ENCODE data around the gene B3GNT7.

The B3GNT7 gene

DNA sequence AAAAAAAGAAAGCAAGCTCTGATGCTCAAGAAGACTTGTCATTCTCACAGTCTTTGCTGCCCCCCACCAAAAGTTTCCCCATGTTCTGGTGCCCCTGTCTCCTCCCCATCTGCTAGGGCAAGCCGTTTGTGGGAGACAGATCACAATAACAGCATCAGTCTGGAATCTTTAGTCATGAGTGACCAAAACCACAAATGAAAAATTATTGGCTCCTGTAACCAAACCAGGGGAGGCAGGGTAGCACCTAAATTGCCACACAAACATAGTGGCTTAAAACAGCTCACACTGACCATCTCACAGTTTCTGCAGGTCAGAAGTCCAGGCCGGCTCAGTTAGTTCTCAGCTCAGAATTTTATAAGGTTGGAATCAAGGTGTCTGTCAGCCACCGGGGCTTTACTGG lies 9.1 kb upstream of the B3GNT7 start:
- H3K9me3 Mint-ChIP-seq, result peaks cover 10% of the 10 kb centered on the region

DNA sequence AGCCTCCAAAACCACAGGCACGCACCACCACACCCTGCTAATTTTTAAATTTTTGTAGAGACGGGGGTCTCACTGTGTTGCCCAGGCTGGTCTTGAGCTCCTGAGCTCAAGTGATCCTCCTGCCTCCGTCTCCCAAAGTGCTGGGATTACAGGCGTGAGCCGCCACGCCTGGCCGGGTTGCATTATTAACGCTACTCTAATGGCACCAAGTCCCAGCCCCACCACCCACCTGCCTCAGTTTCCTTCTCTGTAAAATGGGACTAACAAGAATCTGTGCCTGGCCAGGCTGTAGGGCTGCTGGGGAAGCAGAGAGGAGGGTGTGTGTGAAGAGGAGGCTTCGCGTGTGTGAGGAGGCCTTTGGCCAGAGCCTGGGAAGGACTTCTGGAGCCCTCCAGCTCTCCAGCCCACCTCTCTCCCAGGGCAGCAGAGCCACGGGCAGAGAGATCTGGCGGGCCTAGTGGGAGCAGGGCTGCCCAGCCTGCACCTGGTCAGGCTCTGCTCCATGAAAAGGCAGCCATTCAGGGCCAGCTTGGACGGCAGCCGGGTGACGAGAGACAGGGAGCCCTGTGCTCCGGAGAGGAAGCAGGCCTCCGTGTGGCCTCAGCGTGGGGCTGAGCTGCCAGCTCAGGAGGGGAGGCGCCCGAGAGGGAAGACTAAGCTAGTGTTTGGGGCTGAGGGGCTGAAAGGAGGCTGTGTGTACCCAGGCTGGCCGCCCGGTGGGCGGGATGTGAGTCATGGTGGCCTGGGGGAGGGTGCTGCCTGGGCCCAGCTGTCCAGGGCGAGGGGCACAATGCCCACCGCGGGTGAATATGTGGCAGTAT lies 7.4 kb upstream of the B3GNT7 start:
- H3K4me1 Mint-ChIP-seq, result no peaks in the 10 kb centered on the region
- peaks cover 10% of the 10 kb centered on the region for H3K9me3 Mint-ChIP-seq
- H3K36me3 Mint-ChIP-seq, result peaks cover 3% of the 10 kb centered on the region
- no peak overlapping the region for H3K27ac Mint-ChIP-seq
- H3K4me3 Mint-ChIP-seq, result no peak overlapping the region
- CTCF ChIA-PET, result no interaction called here
- peaks cover 36% of the 10 kb centered on the region for H3K27me3 Mint-ChIP-seq
- no peak for DNase-seq

More for the DNA sequence above, 9.1 kb upstream of the B3GNT7 start:
- H3K27ac Mint-ChIP-seq, result no peak overlapping the region
- no peak for DNase-seq
- peaks cover 28% of the 10 kb centered on the region for H3K27me3 Mint-ChIP-seq
- peaks cover 3% of the 10 kb centered on the region for H3K36me3 Mint-ChIP-seq
- no peak overlapping the region for H3K4me3 Mint-ChIP-seq
- CTCF ChIA-PET, result interaction anchor here (1.0 kb wide), 1 partner anchor 282 kb away, joined by 3 read pairs; no protein-coding TSS in a partner anchor
- no peaks in the 10 kb centered on the region for H3K4me1 Mint-ChIP-seq

DNA sequence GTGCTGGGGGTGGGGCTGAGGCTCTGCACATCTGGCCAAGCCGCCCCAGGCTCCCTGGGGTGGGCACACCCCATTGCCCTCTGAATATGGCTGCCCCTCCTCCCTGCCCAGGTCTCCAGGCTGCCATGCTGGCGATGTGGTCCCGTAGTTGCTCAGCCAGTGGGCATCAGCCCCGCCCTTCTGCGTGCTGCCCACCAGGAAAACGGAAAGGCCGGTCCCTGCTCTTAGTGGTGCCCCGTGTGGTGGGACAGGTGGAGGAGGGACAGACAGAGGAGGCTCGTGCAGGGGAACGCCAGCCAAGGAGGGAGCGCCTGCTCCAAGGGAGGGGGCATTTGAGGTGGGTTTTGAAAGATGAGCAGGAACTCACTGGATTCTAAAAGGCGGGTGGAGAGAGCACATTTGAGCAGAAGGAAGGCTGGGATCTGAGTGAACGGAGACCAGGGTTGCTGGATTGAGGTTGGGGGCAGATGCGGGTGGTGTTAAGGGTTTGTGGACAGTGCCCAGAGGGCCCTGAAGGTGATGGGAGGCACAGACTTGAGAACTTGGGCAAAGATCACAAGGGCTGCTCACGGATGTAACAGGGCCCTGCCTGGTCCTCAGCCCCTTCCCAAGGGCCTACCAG lies 6.7 kb upstream of the B3GNT7 start:
- DNase-seq, result no peak
- Mint-ChIP-seq H3K36me3 (peaks cover 3% of the 10 kb centered on the region), H3K27me3 (peaks cover 43% of the 10 kb centered on the region), H3K9me3 (peaks cover 10% of the 10 kb centered on the region), H3K27ac (no peak overlapping the region), H3K4me1 (peaks cover 7% of the 10 kb centered on the region), H3K4me3 (no peak overlapping the region)
- CTCF ChIA-PET, result interaction anchor here (0.9 kb wide), 1 partner anchor 17 kb away, joined by 3 read pairs; no protein-coding TSS in a partner anchor

DNA sequence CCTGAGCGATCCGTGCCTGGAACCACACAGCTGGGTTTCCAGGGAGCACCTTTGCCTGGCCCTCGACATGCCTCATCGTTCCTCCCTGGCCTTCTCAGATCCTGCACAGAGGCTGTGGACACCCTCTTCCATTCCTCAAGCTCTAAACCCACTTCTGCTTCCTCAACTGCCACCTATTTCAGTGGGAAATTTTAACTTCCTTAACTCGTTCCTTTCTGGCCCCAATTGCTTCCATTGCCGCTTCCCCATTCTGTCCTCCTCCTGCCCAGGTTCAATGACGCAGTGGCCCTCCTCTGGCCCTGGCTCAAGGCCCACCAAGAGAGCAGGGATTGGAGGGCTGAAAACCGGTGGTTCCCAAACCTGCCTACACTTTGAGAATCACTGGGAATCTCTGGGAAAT lies 4.8 kb upstream of the B3GNT7 start:
- H3K9me3 Mint-ChIP-seq, result peaks cover 4% of the 10 kb centered on the region
- peaks cover 13% of the 10 kb centered on the region for H3K4me1 Mint-ChIP-seq
- CTCF ChIA-PET, result no interaction called here
- no peak overlapping the region for H3K27ac Mint-ChIP-seq
- peaks cover 59% of the 10 kb centered on the region for H3K27me3 Mint-ChIP-seq
- no peak overlapping the region for H3K4me3 Mint-ChIP-seq
- H3K36me3 Mint-ChIP-seq, result no peaks in the 10 kb centered on the region
- DNase-seq, result no peak

DNA sequence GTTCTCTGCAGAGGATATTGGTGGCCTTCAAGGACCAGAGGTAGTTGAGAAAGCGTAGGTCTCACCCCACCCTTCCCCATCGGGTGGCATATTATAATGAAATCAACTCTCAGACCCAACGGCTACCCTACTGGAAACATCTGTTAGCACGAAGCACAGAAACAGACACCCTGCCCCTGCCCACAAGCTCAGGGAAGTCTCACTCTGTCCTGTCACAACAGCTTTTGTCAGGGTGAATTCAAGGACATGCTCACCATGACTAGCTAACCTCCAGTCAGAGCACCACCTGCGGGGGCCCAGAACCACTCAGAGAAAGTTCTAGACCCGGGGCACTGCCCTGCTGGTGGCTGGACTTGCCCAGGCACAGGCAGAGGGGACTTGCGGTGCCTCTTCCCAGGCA lies 3.5 kb upstream of the B3GNT7 start:
- Mint-ChIP-seq H3K27me3 (peaks cover 60% of the 10 kb centered on the region), H3K4me1 (peaks cover 15% of the 10 kb centered on the region), H3K9me3 (no peaks in the 10 kb centered on the region), H3K4me3 (no peak overlapping the region), H3K27ac (peak overlapping the region; percentile 67), H3K36me3 (no peaks in the 10 kb centered on the region)
- CTCF ChIA-PET, result no interaction called here
- no peak for DNase-seq

DNA sequence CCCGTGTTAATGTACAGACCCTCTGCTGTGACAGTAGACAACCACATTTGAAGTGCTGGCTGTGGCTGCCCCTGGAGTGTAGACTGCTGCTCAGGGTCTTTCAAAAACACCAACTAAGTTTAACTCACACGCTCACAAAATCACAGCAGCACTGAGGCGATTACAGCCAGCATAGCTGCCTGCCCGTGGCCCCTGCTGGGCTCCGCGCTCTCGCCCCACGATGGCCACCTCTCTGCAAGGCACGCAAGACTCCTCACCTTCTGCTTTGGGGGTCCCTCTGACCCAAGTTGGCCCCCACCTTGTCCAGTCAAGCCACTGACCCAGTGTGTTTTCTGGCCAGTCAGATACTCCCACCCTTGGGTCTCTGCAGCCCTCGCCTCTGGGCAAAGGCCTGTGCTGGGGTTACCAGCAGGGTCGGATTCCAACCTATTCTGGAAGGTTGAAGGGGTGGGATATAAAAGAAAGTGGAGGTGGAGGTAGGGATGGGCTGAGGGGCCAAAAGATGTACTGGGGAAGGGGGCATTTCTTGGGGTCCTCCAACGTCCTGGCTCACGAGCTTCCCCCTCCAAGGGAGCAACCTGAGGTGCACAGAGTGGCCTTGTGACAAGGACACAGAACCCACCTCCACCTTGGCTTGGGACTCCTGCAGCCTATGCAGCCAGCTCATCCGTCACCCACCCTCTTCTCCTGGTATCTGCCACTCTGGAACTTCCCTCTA lies 2.9 kb upstream of the B3GNT7 start:
- DNase-seq, result no peak
- no peak overlapping the region for H3K4me3 Mint-ChIP-seq
- H3K27ac Mint-ChIP-seq, result no peak overlapping the region
- H3K9me3 Mint-ChIP-seq, result no peaks in the 10 kb centered on the region
- peaks cover 15% of the 10 kb centered on the region for H3K4me1 Mint-ChIP-seq
- H3K36me3 Mint-ChIP-seq, result no peaks in the 10 kb centered on the region
- CTCF ChIA-PET, result interaction anchor here (0.9 to 1.3 kb wide), 2 partner anchors 13 to 16 kb away, joined by 3 to 4 read pairs; no protein-coding TSS in a partner anchor
- peaks cover 66% of the 10 kb centered on the region for H3K27me3 Mint-ChIP-seq

DNA sequence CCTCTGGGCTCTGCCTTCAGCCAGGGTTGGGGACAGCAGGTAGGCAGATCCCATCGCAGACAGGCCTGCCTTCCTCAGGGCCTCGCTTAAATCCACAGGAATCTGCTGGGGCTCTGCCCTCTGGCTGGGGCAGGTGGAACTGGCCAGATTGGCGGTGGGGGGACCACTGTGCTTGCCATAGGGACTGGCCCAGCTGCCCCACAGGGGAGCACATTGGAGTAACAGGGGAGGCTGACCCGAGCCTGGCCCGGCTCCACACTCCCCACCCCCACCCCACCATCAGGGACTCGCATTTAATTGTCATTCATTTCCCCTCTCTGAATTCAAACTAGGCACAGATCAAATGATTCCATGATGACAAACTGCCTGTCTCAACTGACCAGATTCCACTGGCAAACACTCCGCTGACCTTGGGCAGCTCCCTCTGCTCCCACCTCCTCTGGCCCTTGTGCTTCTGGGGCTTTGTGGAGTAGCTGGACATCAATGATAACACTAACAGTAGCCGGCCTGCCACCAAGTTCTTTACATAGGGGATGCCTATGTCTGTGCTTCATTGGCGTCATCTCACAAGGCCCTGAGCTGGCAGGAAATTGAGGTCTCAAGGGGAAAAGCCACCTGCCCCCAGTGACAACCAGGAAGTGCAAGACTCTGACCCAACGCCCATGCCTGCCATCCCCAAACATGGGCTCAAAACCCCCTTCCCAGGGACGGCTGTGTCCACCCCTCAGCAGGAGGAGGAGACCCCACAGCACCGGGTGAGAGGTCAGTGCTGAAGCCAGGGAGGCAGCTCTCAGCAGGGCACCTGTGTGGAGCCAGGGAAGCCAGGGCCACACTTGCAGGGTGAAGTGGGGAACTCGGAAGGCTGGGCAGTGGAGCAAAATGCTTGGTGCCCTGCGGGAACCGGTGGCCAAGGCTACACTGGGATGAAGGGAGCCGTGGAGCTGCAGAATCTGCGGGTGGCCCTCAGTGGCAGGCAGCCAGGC lies 2.1 kb upstream of the B3GNT7 start:
- Mint-ChIP-seq H3K9me3 (no peaks in the 10 kb centered on the region), H3K27me3 (peaks cover 69% of the 10 kb centered on the region), H3K4me1 (peaks cover 15% of the 10 kb centered on the region), H3K4me3 (no peak overlapping the region), H3K36me3 (no peaks in the 10 kb centered on the region), H3K27ac (peak overlapping the region; percentile 59)
- peak; percentile 43 for DNase-seq
- CTCF ChIA-PET, result interaction anchor here (0.9 to 1.3 kb wide), 4 partner anchors 12 to 166 kb away, joined by 3 to 6 read pairs (median 4); no protein-coding TSS in a partner anchor

DNA sequence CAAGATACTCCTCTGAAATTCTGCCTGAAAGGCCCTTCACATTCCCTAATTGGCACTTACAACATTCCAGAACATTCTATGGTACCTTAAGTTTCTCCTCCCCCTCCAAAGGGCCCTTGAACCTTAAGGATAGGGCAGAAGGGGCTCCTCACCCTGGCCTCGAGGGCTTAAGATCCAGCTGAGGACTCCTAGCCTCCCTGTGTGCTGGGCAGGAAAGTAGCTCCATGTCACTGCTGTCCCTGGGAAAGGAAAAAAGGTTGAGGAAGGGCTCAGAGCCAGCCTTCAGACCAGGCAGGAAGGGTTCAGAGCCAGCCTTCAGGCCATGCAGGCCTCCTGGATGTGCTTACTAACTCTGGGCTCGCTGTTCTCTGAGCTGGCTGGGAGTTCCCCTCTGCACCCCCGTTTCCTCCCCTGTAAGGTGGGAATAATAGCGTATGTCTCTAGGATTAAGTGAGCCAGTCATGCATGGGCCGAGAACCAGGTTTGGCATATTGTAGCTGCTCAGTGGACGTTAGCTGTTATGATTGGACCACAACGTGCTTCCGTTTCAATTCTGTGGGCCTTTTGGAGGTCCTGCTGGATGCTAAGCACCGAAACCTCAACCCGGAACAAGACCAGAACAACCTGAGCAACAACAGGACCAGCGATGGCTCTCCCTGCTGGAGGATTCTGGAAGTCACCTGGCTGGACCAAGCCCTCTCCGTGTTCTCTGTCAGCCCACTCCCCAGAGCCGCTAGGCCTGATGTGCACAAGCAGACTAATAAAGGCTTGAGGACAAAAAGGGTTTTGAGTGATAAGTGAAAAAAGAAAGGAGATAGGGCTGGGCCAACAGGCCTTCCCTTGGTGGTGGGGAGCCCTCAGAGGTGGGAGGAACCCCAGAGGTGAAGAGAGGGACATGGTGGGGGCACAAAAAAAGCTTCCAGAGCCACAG lies 1.0 kb upstream of the B3GNT7 start:
- no peak for DNase-seq
- CTCF ChIA-PET, result interaction anchor here (1.0 to 1.2 kb wide), 3 partner anchors 12 to 290 kb away, joined by 3 to 6 read pairs (median 3); no protein-coding TSS in a partner anchor
- Mint-ChIP-seq H3K27me3 (peaks cover 68% of the 10 kb centered on the region), H3K4me1 (peaks cover 15% of the 10 kb centered on the region), H3K4me3 (peak overlapping the region; percentile 3), H3K27ac (no peak overlapping the region), H3K36me3 (no peaks in the 10 kb centered on the region), H3K9me3 (no peaks in the 10 kb centered on the region)

DNA sequence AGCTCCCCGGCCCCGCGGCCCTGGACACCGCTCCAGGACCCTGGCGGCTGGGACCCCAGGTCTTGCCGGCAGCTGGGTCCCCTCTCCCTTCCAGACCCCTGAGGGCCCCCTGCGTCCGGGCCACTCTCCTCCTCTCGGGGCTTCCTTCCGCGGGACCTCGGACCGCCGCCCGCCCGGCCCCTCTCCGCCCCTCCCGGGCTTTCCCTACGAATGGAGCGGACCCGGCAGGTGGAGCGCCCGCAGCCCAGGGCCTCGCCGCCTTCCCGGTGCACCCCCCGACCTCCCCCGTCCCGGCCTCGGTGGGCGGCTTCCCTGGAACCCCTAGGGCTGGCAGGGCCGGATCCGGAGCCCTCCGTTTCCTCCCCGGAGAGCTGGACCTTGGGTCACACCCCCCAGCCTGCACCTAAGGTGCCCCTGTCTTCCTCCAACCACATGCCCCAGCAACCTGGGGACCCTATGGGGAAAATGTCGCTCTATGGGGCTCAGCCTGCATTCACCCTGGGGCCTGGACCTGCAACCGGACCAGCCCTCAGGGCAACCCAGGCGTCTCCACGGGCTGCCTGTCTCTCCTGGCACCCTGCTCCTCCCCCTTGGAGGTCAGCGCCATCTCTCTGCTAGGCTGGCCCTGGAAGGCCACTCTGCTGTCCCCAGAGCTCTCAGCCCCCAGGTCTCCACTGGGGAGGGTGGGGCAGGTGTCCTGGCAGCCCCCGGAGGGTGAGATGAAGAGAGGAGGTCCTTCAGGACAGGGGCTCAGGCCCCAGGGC lies 730 bp downstream of the B3GNT7 start:
- H3K27me3 Mint-ChIP-seq, result peaks cover 72% of the 10 kb centered on the region
- CTCF ChIA-PET, result interaction anchor here (0.9 to 1.8 kb wide), 3 partner anchors 10 to 99 kb away, joined by 3 to 5 read pairs (median 3); no protein-coding TSS in a partner anchor
- no peaks in the 10 kb centered on the region for H3K9me3 Mint-ChIP-seq
- H3K4me3 Mint-ChIP-seq, result no peak overlapping the region
- no peak overlapping the region for H3K27ac Mint-ChIP-seq
- DNase-seq, result no peak
- H3K36me3 Mint-ChIP-seq, result no peaks in the 10 kb centered on the region
- peaks cover 15% of the 10 kb centered on the region for H3K4me1 Mint-ChIP-seq

DNA sequence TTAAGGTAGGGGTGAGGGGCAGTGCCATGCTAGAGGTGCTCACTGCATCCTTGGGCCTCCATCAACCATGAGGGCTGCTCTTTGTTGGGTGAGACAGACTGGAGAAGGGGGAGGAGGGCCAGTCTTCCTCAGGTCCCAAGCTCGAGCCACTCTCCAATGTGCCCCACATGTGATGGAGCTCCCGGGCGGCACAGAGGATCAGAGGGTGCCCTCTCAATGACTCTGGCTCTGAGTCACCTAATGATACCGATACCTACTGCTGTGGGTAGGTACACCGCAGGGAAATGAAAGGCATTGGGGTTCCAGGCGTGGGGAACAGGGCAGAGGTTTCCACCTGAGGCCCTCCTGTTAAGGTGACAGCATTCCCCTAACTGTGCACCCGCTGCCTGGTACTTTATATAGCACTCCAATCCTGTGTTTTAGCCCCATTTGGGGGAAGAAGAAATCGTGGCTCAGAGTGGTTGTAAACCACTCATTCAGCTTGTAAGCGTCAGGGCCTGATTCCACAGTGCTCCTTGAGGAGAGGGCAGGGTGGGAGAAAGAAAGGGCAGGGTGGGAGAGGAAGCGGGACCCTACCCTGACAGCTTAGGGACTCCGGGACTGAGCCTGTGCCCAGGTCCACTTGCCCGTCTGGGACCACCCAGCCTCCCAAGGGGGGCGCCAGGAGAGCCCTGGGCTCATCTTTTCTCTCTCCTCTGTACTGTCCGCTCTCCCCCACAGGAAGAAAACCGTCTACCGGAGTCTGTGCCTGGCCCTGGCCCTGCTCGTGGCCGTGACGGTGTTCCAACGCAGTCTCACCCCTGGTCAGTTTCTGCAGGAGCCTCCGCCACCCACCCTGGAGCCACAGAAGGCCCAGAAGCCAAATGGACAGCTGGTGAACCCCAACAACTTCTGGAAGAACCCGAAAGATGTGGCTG lies 1.8 kb downstream of the B3GNT7 start:
- DNase-seq, result no peak
- no peaks in the 10 kb centered on the region for H3K36me3 Mint-ChIP-seq
- no peak overlapping the region for H3K4me3 Mint-ChIP-seq
- CTCF ChIA-PET, result interaction anchor here (0.9 to 1.8 kb wide), 3 partner anchors 9 to 100 kb away, joined by 3 to 5 read pairs (median 3); no protein-coding TSS in a partner anchor
- peaks cover 66% of the 10 kb centered on the region for H3K27me3 Mint-ChIP-seq
- H3K4me1 Mint-ChIP-seq, result peaks cover 15% of the 10 kb centered on the region
- H3K9me3 Mint-ChIP-seq, result no peaks in the 10 kb centered on the region
- H3K27ac Mint-ChIP-seq, result no peak overlapping the region

DNA sequence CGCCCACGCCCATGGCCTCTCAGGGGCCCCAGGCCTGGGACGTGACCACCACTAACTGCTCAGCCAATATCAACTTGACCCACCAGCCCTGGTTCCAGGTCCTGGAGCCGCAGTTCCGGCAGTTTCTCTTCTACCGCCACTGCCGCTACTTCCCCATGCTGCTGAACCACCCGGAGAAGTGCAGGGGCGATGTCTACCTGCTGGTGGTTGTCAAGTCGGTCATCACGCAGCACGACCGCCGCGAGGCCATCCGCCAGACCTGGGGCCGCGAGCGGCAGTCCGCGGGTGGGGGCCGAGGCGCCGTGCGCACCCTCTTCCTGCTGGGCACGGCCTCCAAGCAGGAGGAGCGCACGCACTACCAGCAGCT lies 2.4 kb downstream of the B3GNT7 start:
- Mint-ChIP-seq H3K36me3 (no peaks in the 10 kb centered on the region), H3K4me1 (peaks cover 15% of the 10 kb centered on the region), H3K27ac (no peak overlapping the region), H3K27me3 (peaks cover 65% of the 10 kb centered on the region), H3K4me3 (no peak overlapping the region), H3K9me3 (no peaks in the 10 kb centered on the region)
- DNase-seq, result no peak
- CTCF ChIA-PET, result no interaction called here

Data from activated naive CD4-positive, alpha-beta T cell treated with anti-CD3 and anti-CD28 coated beads, Interleukin-2, amount 10 ng/mL, durations not matched to agents 7 days and 5 days (primary cell).